Kasumi-1 (cell line): ENCODE results near the gene SPAG16.

Source experiments
- DNase-seq, 2 experiments: peaks; one replicate each; lab custom pipeline; 2025; lab: John Stamatoyannopoulos, UW

The SPAG16 gene

DNA sequence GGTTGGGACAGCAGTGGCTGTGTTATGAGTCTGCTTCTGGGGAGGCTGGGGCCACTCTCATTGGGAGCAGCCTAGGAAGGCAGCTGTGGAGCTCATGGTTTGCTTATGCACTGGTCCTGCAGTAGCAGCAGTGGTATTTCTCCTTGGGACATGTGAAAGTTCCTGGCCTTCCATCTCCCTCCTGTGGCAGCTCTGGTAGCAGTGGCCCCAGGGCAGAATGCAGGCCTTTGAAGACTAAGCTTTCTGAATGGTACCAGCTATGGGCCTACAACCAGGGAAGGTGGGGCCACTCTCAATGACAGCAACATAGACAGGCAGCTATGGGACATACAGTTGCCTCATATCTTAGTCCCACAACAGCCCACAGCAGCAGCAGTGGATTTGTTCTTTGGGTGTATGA is 1009.3 kb downstream of the SPAG16 start:
- no peak for DNase-seq

DNA sequence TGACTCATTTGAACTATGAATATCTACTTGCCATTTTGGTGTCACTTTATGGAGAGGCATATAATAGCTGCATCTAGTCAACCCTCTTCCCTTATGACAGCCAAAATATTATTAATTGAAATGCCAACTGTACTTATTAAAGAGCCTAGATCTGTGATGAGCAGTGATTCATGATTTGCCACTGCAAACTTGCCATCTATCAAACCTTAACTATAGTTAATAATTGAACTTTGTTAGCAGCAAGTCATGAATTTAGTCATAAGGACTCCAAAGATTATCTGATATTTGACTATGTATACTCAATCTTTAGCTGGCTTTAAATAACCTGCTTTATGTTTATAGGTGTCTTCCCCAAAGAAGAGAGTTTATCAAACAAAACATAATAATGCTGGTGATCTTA is 1010.2 kb downstream of the SPAG16 start:
- DNase-seq: no peak

DNA sequence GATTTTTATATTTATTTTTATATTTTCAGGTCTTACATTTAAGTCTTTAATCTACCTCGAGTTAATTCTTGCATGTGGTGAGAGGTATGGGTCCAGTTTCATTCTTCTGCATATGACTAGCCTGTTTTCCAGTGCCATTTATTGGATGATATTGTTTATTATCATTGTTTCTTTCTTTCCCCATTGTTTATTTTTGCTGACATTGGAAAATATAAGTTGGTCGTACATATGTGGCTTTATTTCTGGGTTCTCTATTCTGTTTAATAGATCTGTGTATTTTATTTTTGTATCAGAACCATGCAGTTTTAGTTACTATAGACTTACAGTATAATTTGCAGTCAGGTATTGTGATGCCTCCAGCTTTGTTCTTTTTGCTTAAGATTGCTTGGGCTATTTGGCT is 1013.2 kb downstream of the SPAG16 start:
- no peak for DNase-seq

DNA sequence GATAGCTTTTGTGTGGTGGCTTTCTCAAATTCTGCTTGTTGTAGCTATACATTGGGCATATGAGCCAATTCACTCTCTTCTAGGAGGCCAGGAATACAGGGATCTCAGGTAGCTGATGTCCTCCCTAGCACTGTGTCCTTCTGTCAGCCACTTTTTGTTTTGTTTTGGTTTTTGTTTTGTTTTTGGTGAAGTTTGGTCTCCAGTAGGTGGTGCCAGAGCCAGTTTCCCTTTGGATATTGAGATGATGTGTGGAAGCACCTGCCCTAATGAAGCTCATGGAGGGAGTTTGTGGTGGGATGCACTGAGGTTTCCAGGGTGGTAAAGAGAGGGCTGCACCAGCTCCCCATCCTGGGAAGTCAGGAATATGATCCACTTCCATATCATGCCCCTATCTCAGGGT is 1026.1 kb downstream of the SPAG16 start:
- DNase-seq: no peak

DNA sequence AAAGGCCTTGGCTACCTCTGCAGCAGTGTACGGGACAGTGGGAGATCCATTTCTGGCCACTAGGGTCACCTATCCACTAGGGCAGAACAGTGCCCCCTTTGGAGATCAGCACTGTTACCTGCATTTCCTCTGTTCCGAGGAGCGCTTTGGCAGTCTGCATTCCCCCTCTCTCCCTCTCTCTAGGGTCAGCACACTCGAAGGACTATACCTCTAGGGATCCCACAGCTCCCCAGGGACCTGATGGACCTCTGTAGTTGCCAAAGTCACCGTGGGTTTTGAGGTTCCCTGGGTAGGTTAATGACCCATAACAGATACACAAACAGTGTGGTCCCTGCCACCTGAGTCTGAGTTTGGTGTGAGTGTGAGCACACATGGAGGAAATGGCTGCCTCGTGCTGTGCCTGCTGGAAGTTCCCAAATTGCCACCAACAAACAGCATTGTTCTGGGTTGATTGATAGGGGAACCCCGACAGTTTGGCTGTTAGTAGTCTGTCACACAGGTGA is 1026.8 kb downstream of the SPAG16 start:
- DNase-seq: no peak

DNA sequence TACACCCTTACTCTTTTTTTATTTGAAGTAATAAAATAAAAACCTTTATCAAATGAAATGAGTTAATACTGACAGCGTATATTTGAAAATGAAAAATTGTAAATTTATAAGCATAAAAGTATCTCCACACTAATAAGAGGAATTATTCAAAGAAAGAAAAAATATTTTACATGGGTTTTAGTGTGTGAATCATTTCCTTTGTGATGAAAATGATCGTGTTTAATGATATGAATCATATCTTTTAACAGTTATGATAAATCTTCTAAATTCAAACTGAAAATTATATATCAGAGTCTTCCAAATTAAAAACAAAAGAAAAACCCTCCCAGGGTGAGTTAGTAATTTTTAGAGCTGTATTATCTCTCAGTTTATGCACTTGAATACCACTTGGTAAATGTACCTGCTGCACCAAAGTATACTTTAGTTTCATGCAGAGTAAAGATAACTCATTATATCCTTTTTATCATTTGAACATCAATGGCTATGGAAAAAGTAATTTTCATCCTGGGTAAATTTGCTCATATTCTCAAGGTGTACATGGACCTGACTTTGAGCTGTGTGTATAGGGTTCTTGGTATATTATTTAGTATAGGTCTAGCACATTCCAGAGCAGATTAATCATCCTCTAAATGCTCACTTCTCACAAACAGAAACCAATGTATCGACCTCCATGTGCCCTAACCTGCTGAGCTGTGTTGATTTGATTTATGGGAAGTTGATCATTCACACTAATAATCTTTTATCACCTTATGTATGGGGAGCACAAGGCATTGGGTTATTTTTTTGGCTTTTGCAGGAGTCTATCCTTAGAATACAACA is 1027.9 kb downstream of the SPAG16 start:
- DNase-seq: no peak

DNA sequence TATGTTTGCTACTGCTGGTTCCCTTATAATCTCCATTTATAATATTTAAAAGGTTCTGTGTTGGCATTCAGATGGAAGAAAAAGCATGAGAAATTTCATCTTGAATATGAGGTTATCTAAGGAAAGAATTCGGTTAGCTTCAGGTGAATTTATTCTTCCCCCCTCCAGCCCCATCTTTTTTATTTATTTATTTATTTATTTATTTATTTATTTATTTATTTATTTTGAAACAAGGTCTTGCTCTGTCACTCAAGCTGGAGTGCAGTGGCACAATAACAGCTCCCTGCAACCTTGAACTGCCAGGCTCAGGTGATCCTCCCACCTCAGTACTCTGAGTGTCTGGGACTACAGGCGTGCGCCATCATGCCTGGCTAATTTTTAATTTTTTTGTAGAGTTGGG is 1031.1 kb downstream of the SPAG16 start:
- DNase-seq: no peak

DNA sequence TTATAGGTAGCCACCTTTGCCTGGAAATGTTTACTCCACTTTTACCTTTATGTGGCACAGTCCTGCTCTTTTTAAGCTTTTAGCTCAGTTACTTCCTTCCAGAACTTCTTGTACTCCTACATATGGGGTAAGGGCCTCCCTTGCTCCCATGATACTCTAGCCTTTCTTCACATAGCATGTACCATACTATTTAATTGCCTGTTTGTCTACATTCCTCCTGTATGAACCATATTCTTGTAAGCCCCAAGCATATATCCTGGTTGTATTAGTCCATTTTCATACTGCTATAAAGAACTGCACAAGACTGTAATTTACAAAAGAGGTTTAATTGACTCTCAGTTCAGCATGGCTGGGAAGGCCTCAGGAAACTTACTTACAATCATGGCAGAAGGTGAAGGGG is 1035.9 kb downstream of the SPAG16 start:
- no peak for DNase-seq

DNA sequence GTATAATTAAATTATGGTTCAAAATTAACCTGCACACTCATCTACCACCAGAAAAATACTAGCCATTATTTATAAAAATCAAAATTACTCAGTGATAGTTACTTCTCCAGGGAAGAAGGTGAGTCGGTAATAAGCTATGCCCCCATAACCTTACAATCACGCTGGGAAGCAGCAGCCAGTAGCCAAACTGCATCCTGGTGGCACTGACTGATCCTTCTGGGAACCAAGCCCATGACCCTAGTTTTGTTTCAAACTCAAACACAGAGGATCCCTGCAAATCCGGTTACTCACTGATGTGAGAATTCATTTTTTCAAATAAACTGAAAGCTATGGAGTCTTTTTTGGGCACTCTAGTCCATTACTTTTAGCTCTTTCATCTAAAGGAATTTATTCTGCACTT is 1038.4 kb downstream of the SPAG16 start:
- DNase-seq: no peak

DNA sequence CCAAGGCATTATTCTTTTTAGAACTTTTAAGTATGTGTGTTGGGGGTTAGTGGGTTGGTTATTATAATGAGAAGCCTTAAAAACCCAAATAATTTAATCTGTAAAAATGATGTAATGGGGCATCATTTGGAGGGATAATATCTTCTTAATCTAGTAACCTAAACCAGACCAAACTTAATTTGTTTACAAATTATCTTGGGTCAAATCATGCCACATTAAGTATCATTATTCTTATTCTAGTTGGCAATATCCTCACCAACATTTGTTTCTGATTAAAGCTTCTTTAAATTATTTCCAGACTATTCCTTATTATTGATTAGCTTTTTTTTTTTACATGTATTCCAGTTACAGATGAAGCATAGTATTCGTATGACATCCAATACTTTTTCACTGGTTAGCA is 1041.1 kb downstream of the SPAG16 start:
- DNase-seq: no peak

DNA sequence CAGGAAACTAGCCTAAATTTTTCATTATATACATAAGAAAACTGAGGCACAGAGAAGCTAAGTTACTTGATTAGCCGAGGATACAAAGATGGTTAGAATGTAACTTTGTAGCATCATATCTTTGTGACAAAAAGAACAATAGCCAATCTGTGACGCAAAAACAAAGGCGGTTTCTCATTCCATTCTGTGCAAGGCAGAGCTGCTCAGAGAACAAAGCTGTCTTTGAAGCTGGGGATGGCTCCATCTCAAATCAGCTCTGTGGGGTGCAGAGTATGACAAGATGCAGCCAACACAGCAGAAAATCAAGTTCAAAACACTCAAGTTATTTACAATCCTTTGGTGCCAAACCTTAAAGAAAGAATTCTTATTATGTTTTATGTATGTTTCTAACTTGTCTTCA is 1044.7 kb downstream of the SPAG16 start:
- DNase-seq: no peak

DNA sequence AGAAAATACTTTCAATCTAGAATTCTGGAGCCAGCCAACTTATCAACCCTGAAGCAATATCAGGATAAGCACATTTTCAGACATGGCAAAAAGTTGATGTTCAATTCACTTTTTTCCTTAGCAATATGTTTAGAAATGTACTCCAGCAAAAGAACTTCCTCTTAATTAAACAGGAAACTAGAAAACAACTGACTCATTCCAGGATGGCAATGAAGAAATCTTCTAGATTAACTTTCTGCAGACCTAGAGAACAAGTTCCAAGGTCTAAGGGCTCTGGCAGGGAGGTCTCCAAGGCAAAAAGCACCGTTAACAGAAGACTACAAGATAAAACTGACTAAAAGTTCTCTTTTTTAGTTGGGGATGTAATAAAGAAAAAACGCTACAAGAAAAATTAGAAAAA is 1057.4 kb downstream of the SPAG16 start:
- peak; percentile 13 to 21 for DNase-seq

DNA sequence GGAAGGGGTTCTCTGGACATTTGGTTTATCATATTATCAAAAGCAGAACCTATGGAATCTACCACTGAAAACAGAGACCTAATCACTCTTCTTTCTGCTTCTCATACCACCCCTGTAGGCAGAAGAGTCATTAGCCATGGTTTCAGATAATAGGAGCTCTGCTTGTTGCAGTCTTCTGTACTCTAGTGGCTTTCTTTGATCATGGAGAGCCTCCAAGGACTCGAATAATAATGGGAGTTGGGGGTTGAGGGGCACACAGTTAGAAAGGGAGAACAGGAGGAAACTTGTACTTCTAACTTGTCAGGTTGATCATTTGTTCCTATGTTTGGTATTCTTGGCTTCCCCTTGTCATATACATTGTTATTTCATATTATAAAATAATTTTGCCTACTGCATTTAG is 1074.2 kb downstream of the SPAG16 start:
- no peak for DNase-seq

DNA sequence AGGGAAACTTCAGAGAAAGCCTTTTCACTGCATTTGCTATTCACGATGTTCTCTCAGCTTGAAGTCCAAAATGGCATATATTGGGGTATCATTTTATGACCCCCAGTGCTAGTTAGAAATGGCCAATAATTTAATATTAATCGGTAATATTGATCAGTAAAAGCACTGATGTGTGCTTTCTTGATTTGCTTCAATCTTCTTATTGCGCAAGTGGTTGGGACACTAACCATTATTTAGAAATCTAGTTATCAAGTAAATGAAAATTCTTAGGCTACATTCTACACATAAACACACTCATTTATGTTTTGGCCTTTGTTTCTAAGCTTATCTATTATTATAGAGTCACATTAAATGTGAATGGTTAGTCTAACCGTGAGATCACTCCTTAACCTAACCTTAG is 1076.9 kb downstream of the SPAG16 start:
- DNase-seq: no peak

DNA sequence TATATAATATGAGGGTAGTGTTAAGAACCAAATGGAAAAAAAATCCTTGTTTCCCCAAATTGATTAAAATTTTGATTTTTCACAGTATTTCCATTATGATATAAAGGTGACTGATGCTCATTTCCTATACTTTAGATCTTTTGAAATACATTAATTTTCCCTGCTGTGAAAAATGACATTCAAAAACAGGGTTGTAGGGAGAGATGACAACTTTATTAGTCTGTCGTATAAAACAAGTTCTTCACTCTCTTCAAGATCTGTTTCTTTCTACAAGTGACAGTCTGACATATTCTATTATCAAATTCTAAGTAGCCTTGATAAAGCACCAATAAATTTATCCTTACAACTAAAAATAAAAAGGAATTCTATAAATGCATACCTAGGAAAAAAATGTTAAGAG is 1081.3 kb downstream of the SPAG16 start:
- DNase-seq: no peak

DNA sequence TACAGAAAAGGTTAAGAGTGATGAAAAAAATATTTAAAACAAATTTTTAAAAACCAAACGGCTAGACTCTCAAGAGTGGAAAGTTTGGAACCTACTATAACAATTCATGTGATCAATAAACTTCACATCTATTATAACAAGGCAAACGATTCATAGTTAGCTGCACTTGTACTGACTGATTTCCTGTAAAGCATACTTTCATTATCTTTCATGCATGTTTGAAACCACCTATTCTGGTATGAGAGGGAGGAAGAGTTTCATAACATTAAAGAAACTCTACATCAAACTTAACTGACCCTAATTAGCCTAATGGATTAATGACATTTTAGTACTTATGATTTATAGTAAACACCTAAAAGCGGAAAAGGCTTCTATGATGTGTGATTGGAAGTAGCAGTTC is 1082.9 kb downstream of the SPAG16 start:
- no peak for DNase-seq

DNA sequence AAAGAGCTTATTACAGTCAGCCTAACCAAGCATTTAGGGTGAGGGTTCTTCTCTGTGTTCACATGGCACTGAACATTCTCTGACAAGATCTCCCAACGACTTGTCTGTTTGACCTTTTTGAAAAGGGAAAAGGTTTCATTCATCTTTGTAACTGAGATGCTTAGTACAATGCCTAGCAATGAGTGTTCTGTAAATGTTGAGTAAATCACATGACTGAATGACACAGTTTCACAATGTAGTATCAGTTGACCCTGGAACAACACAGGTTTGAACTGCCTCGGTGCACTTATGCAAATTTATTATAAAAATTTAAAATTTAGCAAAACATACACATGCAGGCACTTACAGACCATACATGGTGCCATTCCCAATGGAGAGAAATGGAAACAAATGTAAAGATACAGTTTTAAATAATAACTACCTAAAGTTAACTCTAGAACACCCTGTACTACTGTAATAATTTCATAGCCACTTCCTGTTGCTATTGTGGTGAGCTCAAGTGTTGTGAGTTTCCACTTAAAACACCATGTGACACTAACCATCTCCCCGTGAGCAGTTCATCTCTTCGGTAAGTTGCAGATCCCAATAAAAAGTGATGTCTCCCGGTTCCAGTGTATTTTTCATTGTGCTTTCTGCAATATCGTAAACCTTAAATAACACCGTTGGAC is 1092.5 kb downstream of the SPAG16 start:
- no peak for DNase-seq

DNA sequence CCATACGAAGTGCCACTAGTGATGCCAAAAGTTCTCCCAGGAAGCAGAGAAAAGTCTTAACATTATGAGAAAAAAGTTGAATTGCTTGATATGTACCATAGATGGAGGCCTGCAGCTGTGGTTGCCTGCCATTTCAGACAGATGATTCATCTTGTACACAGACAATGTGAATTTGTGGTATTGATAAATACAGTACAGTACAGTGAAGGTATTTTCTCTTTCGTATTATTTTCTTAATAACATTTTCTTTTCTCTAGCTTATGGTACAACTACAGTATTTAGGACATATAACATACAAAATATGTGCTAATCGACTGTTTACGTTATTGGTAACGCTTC is 1093.0 kb downstream of the SPAG16 start:
- DNase-seq: no peak

DNA sequence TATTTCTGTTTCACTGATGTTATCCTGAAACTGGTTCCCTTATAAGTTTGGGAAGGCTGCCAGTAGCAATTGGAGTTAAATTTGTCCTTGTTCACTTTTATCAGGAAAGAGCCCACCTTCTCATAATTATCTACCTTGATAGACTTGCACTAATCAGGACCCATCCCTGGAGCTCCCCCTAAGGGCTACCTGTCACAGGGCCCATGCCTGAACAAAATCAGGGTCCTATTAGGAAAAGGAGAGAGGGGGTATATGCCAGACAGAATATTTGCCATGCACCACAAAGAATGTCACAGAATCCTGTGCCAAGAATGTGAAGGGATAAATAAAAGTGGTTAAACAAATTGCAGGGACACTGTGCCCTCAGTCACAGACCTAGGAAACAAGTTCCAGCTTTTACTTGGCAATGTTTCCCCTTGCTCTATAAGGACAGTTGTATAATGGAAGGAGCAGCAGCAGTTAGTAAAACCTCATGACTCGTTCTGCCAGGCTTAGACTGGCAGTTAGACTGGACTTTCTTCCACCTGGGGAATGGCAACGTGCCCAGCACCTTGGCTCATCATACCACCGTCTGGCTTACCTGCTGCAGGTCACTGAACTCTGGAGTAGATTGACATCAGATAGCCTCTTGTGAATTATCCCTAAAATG is 1094.3 kb downstream of the SPAG16 start:
- DNase-seq: no peak

DNA sequence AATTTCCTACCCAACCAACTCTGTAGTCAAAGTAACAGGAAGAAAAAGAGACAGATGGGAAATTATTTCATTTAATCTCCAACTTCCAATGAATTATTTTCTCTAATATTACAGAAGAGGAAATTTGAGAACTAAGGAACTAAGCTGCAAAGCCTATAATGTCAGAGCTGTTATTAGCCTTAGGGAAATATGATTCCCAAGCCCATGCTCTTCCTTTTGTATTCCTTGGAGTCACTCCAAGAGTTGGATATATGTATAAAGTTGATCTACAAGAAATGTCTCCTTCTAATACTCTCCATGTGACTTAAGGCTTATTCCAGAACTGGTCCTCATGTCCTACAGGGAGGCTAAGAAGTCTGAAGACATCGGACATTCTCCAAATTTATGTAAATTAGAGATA is 1095.0 kb downstream of the SPAG16 start:
- no peak for DNase-seq

DNA sequence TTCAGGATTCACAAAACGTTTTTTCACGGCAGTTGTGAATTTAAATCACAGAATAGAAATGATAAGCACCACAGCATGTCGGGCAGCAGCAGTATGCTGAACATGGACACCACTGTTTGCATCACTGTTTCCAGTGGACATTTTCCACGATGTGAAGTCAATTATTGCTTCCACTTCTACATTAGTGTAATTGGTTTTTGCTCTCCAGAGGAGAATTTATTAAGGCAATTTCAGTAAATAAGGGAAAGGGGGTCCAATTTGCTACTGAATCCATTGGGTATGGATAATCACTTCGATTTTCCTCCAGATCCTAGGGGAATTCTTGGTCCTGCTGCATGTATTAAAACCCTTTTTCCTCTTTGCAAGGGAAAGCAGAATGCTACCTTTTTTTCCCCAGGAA is 1096.4 kb downstream of the SPAG16 start:
- DNase-seq: no peak

DNA sequence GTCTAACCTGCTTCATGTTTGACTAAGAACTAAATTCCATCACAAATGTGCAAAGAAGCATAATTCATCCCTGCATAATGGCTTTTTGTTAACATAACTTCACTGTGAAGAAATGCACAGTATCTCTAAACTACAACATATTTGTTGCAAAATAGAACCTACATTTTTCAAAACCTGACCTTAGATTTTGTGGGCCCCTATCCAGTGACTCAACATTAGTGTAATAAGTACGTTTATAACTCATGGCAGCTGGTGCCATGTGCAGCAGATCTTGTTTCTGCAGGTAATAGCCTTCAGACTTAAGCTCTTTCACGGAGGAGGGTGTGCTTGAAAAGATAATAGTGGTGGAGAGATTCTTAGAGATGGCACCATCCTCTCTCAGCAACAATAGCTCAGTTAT is 1098.0 kb downstream of the SPAG16 start:
- DNase-seq: no peak

DNA sequence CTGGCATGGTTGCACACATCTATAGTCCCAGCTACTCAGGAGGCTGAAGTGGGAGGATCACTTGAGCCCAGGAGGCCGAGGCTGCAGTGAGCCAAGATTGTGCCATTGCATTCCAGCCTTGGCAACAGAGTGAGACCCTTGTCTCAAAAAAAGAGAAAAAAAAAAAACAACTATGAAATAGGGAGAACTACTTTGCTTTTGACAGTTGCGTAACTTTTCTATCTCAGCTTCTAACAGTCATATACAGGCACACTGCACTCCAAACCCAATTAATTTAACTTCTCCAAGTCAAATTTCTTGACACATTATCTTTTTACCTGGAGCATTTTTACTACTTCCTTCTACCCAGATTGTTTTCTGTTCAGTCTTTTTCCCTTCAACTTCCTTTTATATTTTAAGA is 1102.5 kb downstream of the SPAG16 start:
- DNase-seq: no peak
